WERI-Rb-1 (cell line): ENCODE measurements around the gene LRRC10B.

Experiments
- DNase-seq: peaks from one replicate; pipeline ENCODE4 v3.0.0-alpha.2; 2020
- H3K27ac ChIP-seq: fragments of 250-450 bp; sonication (Bioruptor Pico); 2 replicates; pipeline ENCODE4 v1.5.1; 2020; ENCODE audit warnings: mild to moderate bottlenecking, moderate library complexity
- H3K27me3 ChIP-seq: fragments of 250-450 bp; sonication (Bioruptor Pico); 2 replicates; pipeline ENCODE4 v1.5.1; 2021; ENCODE audit warnings: mild to moderate bottlenecking, low read depth, moderate library complexity; ENCODE audit not compliant: insufficient read depth, severe bottlenecking
- H3K36me3 ChIP-seq: fragments of 250-450 bp; sonication (Bioruptor Pico); 2 replicates; pipeline ENCODE4 v1.5.1; 2020; ENCODE audit warnings: mild to moderate bottlenecking, moderate library complexity
- H3K4me3 ChIP-seq: 2 replicates; pipeline ENCODE4 v1.5.1; 2011; ENCODE audit warnings: low read depth, mild to moderate bottlenecking, control low read depth, low read length
- H3K9me3 ChIP-seq: fragments of 250-450 bp; sonication (Bioruptor Pico); 2 replicates; pipeline ENCODE4 v1.5.1; 2021; ENCODE audit warnings: mild to moderate bottlenecking, moderate library complexity; ENCODE audit not compliant: severe bottlenecking
- CTCF ChIP-seq: IDR thresholded peaks from 2 replicates; pipeline ENCODE4 v1.5.1; 2011; ENCODE audit warnings: low read depth, mild to moderate bottlenecking, control low read depth, inconsistent platforms, low read length

The LRRC10B gene

DNA sequence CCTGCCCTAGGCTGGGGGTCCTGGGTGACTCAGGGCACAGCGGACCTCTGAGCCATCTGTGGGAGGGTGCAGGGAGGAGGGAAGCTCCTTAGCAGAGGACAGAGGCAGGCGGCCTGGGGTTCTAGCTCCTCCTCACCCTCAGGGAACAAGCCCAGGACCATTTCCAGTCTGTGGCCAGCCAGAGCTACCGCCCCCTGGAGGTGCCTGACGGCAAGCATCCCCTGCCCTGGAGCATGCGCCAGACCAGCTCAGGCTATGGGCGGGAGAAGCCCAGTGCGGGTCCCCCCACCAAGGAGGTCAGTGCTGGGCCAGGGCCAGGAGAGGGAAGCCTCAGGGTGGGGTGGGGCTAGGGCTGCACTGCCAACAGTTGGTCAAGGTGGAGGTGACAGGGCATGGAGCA, 26.0 kb upstream of the LRRC10B start:
- H3K4me3 ChIP-seq = no peak overlapping the region
- no peak overlapping the region for H3K27ac ChIP-seq
- DNase-seq = peak; percentile 75
- no peaks in the 10 kb centered on the region for H3K9me3 ChIP-seq
- H3K27me3 ChIP-seq = no peaks in the 10 kb centered on the region
- TF ChIP-seq CTCF = peak; percentile 89
- H3K36me3 ChIP-seq = no peaks in the 10 kb centered on the region

DNA sequence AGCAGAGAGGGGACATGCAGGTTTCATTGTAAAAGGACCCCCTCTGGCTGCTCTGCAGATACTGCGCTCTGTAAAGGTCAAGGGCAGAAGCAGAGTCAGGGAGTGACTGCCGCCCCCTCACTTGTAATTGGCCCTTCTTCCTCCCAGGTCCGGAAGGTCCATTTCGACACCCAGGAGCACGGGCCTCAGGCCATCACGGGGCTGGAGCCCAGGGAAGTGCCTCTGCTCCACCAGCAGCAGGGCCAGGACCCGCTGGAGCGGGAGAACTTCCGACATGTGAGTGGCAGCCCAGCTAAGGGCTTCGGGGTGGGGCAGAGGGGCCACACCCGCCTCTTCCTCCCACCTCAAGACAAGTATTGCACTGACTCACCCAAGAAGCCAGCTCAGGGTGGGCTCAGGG, 24.0 kb upstream of the LRRC10B start:
- Histone ChIP-seq H3K27ac (no peak overlapping the region), H3K4me3 (no peak overlapping the region), H3K36me3 (no peaks in the 10 kb centered on the region), H3K27me3 (no peaks in the 10 kb centered on the region), H3K9me3 (no peaks in the 10 kb centered on the region)
- no peak for TF ChIP-seq CTCF
- no peak for DNase-seq

DNA sequence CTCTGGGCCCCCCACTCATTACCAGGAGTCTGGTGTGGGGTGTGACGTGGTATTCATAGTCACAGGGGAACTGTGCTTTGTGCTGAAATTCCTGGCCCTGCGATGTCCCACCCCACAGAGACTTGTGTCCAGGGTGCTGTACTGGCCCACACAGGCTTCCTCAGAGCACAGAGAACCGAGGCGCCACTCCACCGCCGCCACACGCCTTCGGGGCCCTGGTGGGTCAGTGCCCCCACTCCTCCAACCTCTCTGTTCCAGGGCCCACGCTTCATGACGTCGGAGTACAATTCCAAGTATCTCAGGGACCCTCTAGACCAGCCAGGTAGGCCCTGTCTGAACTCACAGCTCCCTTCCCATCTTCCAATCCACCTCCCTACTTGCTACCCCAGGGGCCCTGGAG, 23.5 kb upstream of the LRRC10B start:
- TF ChIP-seq CTCF = no peak
- no peak overlapping the region for H3K4me3 ChIP-seq
- no peak for DNase-seq
- H3K9me3 ChIP-seq = no peaks in the 10 kb centered on the region
- no peaks in the 10 kb centered on the region for H3K27me3 ChIP-seq
- H3K36me3 ChIP-seq = no peaks in the 10 kb centered on the region
- H3K27ac ChIP-seq = no peak overlapping the region

- Histone ChIP-seq H3K9me3 (no peaks in the 10 kb centered on the region), H3K27me3 (no peaks in the 10 kb centered on the region), H3K27ac (no peak overlapping the region), H3K36me3 (no peaks in the 10 kb centered on the region), H3K4me3 (no peak overlapping the region)
- DNase-seq = no peak
- TF ChIP-seq CTCF = no peak
Measured at GRCh38 chr11:61486011-61486620, 22.4 kb upstream of the LRRC10B start.

- H3K27ac ChIP-seq = no peak overlapping the region
- no peak overlapping the region for H3K4me3 ChIP-seq
- H3K36me3 ChIP-seq = no peaks in the 10 kb centered on the region
- no peaks in the 10 kb centered on the region for H3K9me3 ChIP-seq
- no peaks in the 10 kb centered on the region for H3K27me3 ChIP-seq
- no peak for TF ChIP-seq CTCF
- DNase-seq = no peak
Measured at GRCh38 chr11:61486779-61487178, 21.8 kb upstream of the LRRC10B start.

DNA sequence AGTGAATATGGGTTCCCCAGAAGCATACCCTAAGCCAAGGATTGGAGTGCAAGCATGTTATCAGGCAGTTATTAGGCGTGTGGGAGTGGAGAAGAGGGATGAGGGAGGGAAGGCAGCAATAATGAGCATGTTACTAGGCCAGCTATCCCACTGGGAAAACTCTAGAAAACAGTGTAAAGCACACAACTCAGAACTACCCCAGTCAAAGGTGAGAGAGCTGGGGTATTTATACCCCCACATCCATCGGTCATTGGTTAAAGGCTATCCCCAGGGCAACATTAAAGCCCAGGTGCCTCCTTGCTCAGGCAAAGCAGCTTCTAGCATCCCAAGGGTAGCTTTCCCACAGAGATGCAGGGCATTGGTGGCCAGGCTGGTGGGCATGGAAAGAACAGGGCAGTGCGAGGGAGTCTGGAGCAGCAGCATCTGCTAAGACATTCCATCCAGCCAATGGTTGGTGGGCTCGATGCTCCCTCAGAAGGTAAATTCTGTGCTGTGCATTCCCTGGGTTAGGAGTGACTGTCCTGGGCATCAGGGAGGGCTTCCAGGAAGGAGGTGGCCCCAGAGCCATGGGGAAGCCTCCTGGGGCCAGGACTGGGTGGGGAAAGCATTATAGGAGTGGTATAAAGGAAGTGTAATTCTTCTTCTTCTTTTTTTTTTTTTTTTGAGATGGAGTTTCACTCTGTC, 21.1 kb upstream of the LRRC10B start:
- Histone ChIP-seq H3K9me3 (no peaks in the 10 kb centered on the region), H3K27me3 (no peaks in the 10 kb centered on the region), H3K36me3 (no peaks in the 10 kb centered on the region), H3K4me3 (no peak overlapping the region), H3K27ac (no peak overlapping the region)
- no peak for DNase-seq
- TF ChIP-seq CTCF = no peak
